Dendritic cell treated with granulocyte-macrophage colony-stimulating factor and Interleukin-4, amounts not matched to agents 40 ng/mL and 50 ng/mL, for 4 days (primary cell): ENCODE results near the gene CCNB2.

Source experiments
- H3K27ac Mint-ChIP-seq: one replicate; pipeline ENCODE4 v1.8.0; 2022; ENCODE audit warnings: mild to moderate bottlenecking, mixed read lengths
- H3K27me3 Mint-ChIP-seq: one replicate; pipeline ENCODE4 v1.8.0; 2022; ENCODE audit warnings: mild to moderate bottlenecking, mixed read lengths
- H3K36me3 Mint-ChIP-seq: one replicate; pipeline ENCODE4 v1.8.0; 2022; ENCODE audit warnings: low read depth, mixed read lengths
- H3K4me1 Mint-ChIP-seq: one replicate; pipeline ENCODE4 v1.8.0; 2022; ENCODE audit warnings: low read depth, mixed read lengths
- H3K4me3 Mint-ChIP-seq: one replicate; pipeline ENCODE4 v1.8.0; 2022; ENCODE audit warnings: mild to moderate bottlenecking, moderate library complexity, mixed read lengths
- H3K9me3 Mint-ChIP-seq: one replicate; pipeline ENCODE4 v1.8.0; 2022; ENCODE audit warnings: mixed read lengths
- intact Hi-C: fragments of 100-400 bp; cut with micrococcal nuclease; formaldehyde crosslinking; loops from one replicate; pipeline ENCODE4 v1.15.0; 2022

Gene CCNB2

GRCh38 chr15:59104912-59105732 is at the start of gene CCNB2:
TSS of gene CCNB2 (plus strand) at chr15:59105146. CDS start at chr15:59105269, 123 bp downstream.
- intact Hi-C loops: loop anchor here (5.0 to 10.0 kb wide), 2 partner anchors 120 to 173 kb away; partner anchors contain the start of genes RNF111 and SLTM
- Mint-ChIP-seq H3K9me3 (no peaks in the 10 kb centered on the region), H3K27ac (peak within 1 kb of the TSS; percentile 97), H3K36me3 (peaks cover 31% of the 10 kb centered on the region), H3K27me3 (no peaks in the 10 kb centered on the region), H3K4me3 (peak within 1 kb of the TSS; percentile 84), H3K4me1 (peaks cover 24% of the 10 kb centered on the region)

GRCh38 chr15:59059076-59059597 is 45.8 kb upstream of the CCNB2 start:
- Mint-ChIP-seq H3K36me3 (peaks cover 85% of the 10 kb centered on the region), H3K27me3 (no peaks in the 10 kb centered on the region), H3K4me3 (no peak overlapping the region), H3K4me1 (peaks cover 6% of the 10 kb centered on the region), H3K27ac (no peak overlapping the region), H3K9me3 (no peaks in the 10 kb centered on the region)
- intact Hi-C loops: loop anchor here (5.0 to 10.0 kb wide), 2 partner anchors 33 to 54 kb away; no protein-coding TSS in a partner anchor

DNA sequence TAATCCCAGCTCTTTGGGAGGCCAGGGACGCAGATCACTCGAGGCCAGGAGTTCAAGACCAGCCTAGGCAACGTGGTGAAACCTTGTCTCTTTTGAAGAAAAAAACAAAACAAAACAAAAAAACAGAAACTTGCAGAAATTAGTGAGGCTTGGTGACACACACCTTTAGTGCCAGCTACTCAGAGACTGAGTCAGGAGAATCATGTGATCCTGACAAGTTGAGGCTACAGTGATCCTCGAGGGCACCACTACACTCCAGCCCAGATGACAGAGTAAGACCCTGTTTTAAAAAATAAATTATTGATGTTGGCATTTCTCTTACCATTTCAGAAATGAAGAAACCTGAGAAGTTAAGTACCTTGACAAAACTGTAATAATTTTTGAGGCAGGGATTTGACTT is 44.6 kb upstream of the CCNB2 start:
- Mint-ChIP-seq H3K27me3 (no peaks in the 10 kb centered on the region), H3K4me3 (no peak overlapping the region), H3K36me3 (peaks cover 97% of the 10 kb centered on the region), H3K4me1 (peaks cover 6% of the 10 kb centered on the region), H3K9me3 (no peaks in the 10 kb centered on the region), H3K27ac (no peak overlapping the region)
- intact Hi-C loops: no loop called here

- no peak overlapping the region for H3K4me3 Mint-ChIP-seq
Measured at GRCh38 chr15:59063042-59063441, 41.9 kb upstream of the CCNB2 start.

DNA sequence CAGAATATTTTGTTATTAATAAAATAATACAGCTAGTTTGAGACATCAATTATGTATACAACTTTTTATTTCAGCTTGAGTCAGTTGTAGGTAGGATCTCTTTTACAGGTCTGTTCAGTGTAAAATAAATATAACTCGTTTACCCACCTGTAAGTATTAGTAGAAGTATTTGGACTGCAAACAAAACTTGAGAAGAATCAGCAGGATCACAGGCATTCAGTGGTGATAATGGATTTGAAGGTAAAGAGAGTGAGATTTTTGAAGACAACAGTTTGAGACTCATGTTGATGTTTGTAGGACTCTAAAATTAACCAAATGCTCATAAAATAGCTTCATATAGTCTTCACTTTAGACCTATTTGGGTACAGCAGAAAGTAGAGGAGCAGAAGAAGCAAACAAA is 35.5 kb upstream of the CCNB2 start:
- Mint-ChIP-seq H3K27ac (no peak overlapping the region), H3K4me3 (no peak overlapping the region), H3K4me1 (no peaks in the 10 kb centered on the region), H3K36me3 (peaks cover 91% of the 10 kb centered on the region), H3K9me3 (no peaks in the 10 kb centered on the region), H3K27me3 (no peaks in the 10 kb centered on the region)
- intact Hi-C loops: no loop called here

More at GRCh38 chr15:59063042-59063441, 41.9 kb upstream of the CCNB2 start:
- intact Hi-C loops: no loop called here
- peaks cover 100% of the 10 kb centered on the region for H3K36me3 Mint-ChIP-seq
- no peaks in the 10 kb centered on the region for H3K27me3 Mint-ChIP-seq
- no peak overlapping the region for H3K27ac Mint-ChIP-seq
- H3K9me3 Mint-ChIP-seq: no peaks in the 10 kb centered on the region
- peaks cover 6% of the 10 kb centered on the region for H3K4me1 Mint-ChIP-seq

DNA sequence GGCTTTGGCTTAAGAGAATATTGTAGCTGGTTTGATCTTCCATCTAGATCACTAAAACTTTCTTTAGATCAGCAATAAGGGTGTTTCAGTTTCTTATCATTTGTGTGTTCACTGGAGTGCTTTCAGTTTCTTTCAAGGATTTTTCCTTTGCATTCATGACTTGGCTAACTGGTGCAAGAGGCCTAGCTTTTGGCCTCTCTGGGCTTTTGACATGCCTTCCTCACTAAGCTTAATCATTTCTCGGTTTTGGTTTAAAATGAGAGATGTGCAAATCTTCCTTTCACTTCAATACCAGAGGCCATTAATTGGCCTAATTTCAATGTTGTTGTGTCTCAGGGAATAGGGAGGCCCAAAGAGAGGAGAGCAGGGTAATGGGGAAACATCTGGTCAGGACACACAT is 30.3 kb upstream of the CCNB2 start:
- H3K27me3 Mint-ChIP-seq: no peaks in the 10 kb centered on the region
- H3K36me3 Mint-ChIP-seq: peaks cover 82% of the 10 kb centered on the region
- H3K4me3 Mint-ChIP-seq: no peak overlapping the region
- intact Hi-C loops: loop anchor here (10.0 kb wide), 1 partner anchor 180 kb away; no protein-coding TSS in a partner anchor
- H3K9me3 Mint-ChIP-seq: no peaks in the 10 kb centered on the region
- no peak overlapping the region for H3K27ac Mint-ChIP-seq
- H3K4me1 Mint-ChIP-seq: no peaks in the 10 kb centered on the region

GRCh38 chr15:59087731-59088130 is 17.2 kb upstream of the CCNB2 start:
- Mint-ChIP-seq H3K4me3 (no peak overlapping the region), H3K4me1 (no peaks in the 10 kb centered on the region), H3K36me3 (peaks cover 98% of the 10 kb centered on the region), H3K27me3 (no peaks in the 10 kb centered on the region), H3K27ac (no peak overlapping the region), H3K9me3 (no peaks in the 10 kb centered on the region)
- intact Hi-C loops: no loop called here

DNA sequence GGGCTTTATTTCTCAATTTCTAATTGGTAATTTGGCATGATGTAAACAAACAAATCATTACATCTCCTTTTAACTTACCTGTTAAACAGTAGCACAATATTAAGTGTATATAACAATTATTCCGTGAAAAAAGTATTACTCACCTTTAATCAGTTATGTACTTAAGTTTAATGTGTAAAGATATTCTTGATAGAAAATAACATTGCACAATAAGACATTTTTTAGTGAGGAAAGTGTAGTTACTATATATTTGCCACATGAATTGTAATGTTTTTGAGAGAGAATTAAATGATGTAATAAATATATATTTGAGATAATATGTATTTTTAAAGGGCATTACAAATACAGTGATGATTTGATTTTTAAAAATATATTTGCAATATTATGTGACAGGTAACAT is 10.9 kb upstream of the CCNB2 start:
- Mint-ChIP-seq H3K27ac (no peak overlapping the region), H3K36me3 (peaks cover 87% of the 10 kb centered on the region), H3K4me1 (no peaks in the 10 kb centered on the region), H3K9me3 (no peaks in the 10 kb centered on the region), H3K27me3 (no peaks in the 10 kb centered on the region), H3K4me3 (no peak overlapping the region)
- intact Hi-C loops: loop anchor here (5.0 kb wide), 1 partner anchor 37 kb away; no protein-coding TSS in a partner anchor

- intact Hi-C loops: no loop called here
- Mint-ChIP-seq H3K27ac (no peak overlapping the region), H3K36me3 (peaks cover 83% of the 10 kb centered on the region), H3K4me3 (no peak overlapping the region), H3K9me3 (no peaks in the 10 kb centered on the region), H3K27me3 (no peaks in the 10 kb centered on the region), H3K4me1 (no peaks in the 10 kb centered on the region)
Measured at GRCh38 chr15:59096429-59096828, 8.5 kb upstream of the CCNB2 start.

DNA sequence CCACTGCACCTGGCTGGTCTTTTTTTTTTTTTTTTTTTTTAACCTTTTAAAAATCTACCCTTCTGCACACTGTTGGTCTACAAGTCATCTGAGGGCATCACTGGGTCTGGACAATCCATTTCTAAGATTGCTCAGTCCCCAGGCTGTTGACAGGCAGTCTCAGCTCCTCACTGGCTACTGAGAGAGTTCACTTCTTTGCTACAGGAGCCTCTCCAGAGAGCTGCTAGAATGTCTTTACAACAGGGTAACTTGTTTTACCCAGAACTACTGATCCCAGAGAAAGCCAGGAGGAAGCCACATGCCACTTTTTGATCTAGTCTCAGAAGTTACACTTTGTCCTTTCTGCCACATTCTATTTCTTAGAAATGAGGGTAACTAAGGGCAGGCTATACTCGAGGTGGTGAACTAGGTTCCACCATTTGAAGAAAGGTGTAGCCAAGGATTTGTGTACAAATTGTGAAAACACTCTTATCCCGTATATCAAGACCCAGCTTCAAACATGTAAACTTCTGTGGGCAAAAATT is 5.7 kb upstream of the CCNB2 start:
- peaks cover 8% of the 10 kb centered on the region for H3K4me1 Mint-ChIP-seq
- intact Hi-C loops: no loop called here
- no peaks in the 10 kb centered on the region for H3K27me3 Mint-ChIP-seq
- H3K36me3 Mint-ChIP-seq: peaks cover 61% of the 10 kb centered on the region
- H3K9me3 Mint-ChIP-seq: no peaks in the 10 kb centered on the region
- H3K27ac Mint-ChIP-seq: no peak overlapping the region
- H3K4me3 Mint-ChIP-seq: no peak overlapping the region

DNA sequence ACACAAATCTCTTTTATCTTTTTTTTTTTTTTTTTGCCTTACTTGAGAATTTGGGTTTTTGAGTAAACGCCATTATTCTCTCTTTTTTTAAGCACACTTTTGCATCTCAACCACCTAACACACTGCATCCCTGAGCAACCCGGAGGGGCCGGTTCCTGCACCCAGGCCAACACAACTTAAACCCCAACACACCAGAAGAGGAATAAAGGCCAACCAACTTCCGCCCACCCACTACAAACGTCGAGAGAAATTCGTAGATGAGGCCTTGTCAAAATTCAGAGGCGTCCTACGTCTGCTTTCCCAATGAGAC is 389 bp upstream of the CCNB2 start:
- H3K9me3 Mint-ChIP-seq: no peaks in the 10 kb centered on the region
- H3K27ac Mint-ChIP-seq: peak overlapping the region; percentile 97
- no peaks in the 10 kb centered on the region for H3K27me3 Mint-ChIP-seq
- H3K36me3 Mint-ChIP-seq: peaks cover 36% of the 10 kb centered on the region
- peak overlapping the region; percentile 84 for H3K4me3 Mint-ChIP-seq
- intact Hi-C loops: loop anchor here (10.0 kb wide), 1 partner anchor 120 kb away; the partner anchor contains the start of gene RNF111
- peaks cover 24% of the 10 kb centered on the region for H3K4me1 Mint-ChIP-seq

- Mint-ChIP-seq H3K27ac (peak overlapping the region; percentile 97), H3K4me3 (peak overlapping the region; percentile 84)
- intact Hi-C loops: loop anchor here (5.0 to 10.0 kb wide), 2 partner anchors 121 to 174 kb away; partner anchors contain the start of genes RNF111 and SLTM
Measured at GRCh38 chr15:59105854-59106253, 908 bp downstream of the CCNB2 start.

DNA sequence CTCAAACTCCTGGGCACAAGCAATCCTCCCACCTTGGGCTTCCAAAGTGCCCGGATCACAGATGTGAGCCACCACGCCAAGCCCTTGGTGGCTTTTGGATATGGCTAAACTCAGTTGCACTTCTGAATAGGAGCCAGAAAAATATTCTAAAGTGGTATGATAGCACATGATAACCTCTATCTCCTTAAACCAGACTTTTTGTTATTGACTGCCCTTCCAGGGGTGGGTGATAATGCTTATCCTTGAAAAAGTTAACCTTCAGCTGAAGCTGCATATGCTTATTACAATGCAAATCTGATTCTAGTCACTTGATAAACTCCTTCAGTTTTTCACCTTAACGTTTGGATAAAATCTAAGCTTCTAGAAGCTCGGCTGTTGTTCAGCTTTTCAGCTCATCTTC is 6.3 kb downstream of the CCNB2 start:
- H3K9me3 Mint-ChIP-seq: no peaks in the 10 kb centered on the region
- intact Hi-C loops: no loop called here
- peaks cover 5% of the 10 kb centered on the region for H3K4me1 Mint-ChIP-seq
- no peaks in the 10 kb centered on the region for H3K27me3 Mint-ChIP-seq
- H3K27ac Mint-ChIP-seq: no peak overlapping the region
- no peak overlapping the region for H3K4me3 Mint-ChIP-seq
- H3K36me3 Mint-ChIP-seq: peaks cover 29% of the 10 kb centered on the region

More at GRCh38 chr15:59105854-59106253, 908 bp downstream of the CCNB2 start:
- H3K36me3 Mint-ChIP-seq: peaks cover 23% of the 10 kb centered on the region
- no peaks in the 10 kb centered on the region for H3K27me3 Mint-ChIP-seq
- no peaks in the 10 kb centered on the region for H3K9me3 Mint-ChIP-seq
- H3K4me1 Mint-ChIP-seq: peaks cover 24% of the 10 kb centered on the region

- H3K4me1 Mint-ChIP-seq: peaks cover 5% of the 10 kb centered on the region
- no peaks in the 10 kb centered on the region for H3K9me3 Mint-ChIP-seq
- no peak overlapping the region for H3K27ac Mint-ChIP-seq
- peaks cover 41% of the 10 kb centered on the region for H3K36me3 Mint-ChIP-seq
- no peaks in the 10 kb centered on the region for H3K27me3 Mint-ChIP-seq
- intact Hi-C loops: no loop called here
- H3K4me3 Mint-ChIP-seq: no peak overlapping the region
Measured at GRCh38 chr15:59115047-59115446, 10.1 kb downstream of the CCNB2 start.
